ENCODE results near the gene IQSEC3. TPM values are rescaled to one million over a fixed set of nuclear protein-coding genes. Genes with fewer than 3 reads are reported as not detected.

IQSEC3 gene
- total RNA-seq, 4 donors from 2014 or later: 0.02 to 0.36 (median 0.07) TPM

DNA sequence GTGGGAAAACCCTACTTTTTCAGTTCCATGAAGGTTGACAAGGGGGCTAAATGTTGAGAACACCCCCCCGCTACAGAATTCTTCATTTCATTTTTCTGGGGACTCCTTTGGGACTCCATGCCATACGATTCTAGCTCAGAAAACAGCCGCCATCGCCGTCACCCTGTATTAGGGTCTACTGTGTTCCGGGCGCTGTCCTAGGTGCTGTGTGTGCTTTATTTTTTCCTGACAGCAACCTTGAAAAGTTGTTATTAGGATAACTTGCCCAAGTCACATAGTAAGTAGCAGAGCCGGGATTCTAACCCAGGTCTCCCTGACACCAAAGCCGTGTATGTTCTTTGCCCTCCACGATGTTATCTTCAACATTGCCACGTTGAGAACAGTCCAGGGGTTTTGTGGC, 55.1 kb downstream of the IQSEC3 start:
- in situ Hi-C loops (cut with MboI; ENCODE audit: low sequenced_read_pairs in 4 of 4): no loop called here
- H3K4me1 ChIP-seq: no peaks in the 10 kb centered on the region
- no peak overlapping the region for H3K4me3 ChIP-seq
- ATAC-seq (no peak), DNase-seq (no peak)
- no peaks in the 10 kb centered on the region for H3K36me3 ChIP-seq
- TF ChIP-seq, protein P1, sequence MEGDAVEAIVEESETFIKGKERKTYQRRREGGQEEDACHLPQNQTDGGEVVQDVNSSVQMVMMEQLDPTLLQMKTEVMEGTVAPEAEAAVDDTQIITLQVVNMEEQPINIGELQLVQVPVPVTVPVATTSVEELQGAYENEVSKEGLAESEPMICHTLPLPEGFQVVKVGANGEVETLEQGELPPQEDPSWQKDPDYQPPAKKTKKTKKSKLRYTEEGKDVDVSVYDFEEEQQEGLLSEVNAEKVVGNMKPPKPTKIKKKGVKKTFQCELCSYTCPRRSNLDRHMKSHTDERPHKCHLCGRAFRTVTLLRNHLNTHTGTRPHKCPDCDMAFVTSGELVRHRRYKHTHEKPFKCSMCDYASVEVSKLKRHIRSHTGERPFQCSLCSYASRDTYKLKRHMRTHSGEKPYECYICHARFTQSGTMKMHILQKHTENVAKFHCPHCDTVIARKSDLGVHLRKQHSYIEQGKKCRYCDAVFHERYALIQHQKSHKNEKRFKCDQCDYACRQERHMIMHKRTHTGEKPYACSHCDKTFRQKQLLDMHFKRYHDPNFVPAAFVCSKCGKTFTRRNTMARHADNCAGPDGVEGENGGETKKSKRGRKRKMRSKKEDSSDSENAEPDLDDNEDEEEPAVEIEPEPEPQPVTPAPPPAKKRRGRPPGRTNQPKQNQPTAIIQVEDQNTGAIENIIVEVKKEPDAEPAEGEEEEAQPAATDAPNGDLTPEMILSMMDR (IDR thresholded peaks at IDR 0.05 in 4 of 5, conservative IDR thresholded peaks at IDR 0.05 in 1 of 5): no peak
- no peak for TF ChIP-seq POLR2A (IDR thresholded peaks at IDR 0.05)
- H3K27ac ChIP-seq: no peak overlapping the region
- H3K27me3 ChIP-seq: peaks cover 0 to 6% (median under 1%) of the 10 kb centered on the region in 3 donors
- no peaks in the 10 kb centered on the region for H3K9me3 ChIP-seq
- intact Hi-C loops (cut with DNase I; ENCODE audit: low total_unique reads): no loop called here

DNA sequence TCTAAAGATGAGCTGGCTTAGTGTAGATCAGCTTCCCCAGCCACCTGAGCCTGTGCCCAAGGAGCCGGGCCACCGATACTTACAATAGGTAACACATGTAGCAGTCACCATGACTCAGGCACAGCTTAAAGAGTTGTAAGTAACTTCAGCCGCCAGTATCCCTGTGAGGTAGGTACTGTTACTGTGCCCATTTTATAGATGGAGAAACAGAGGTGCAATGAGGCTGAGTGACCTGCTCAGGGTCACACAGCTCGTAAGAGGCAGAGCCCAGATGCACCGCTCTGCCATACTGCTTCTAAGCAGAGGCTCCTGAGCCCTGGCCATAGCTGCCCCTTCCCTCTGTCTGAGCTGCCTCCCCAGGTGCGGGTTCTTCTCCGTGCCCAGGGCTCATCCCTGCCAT, 58.5 kb downstream of the IQSEC3 start:
- Histone ChIP-seq H3K36me3 (no peaks in the 10 kb centered on the region), H3K4me3 (no peak overlapping the region), H3K4me1 (no peaks in the 10 kb centered on the region), H3K27ac (no peak overlapping the region), H3K27me3 (peaks cover 0 to 5% (median 0%) of the 10 kb centered on the region in 3 donors), H3K9me3 (no peaks in the 10 kb centered on the region)
- DNase-seq: no peak
- no peak for ATAC-seq
- in situ Hi-C loops (cut with MboI; ENCODE audit: low sequenced_read_pairs in 4 of 4): no loop called here
- intact Hi-C loops (cut with DNase I; ENCODE audit: low total_unique reads): no loop called here
- no peak for TF ChIP-seq POLR2A (IDR thresholded peaks at IDR 0.05)

DNA sequence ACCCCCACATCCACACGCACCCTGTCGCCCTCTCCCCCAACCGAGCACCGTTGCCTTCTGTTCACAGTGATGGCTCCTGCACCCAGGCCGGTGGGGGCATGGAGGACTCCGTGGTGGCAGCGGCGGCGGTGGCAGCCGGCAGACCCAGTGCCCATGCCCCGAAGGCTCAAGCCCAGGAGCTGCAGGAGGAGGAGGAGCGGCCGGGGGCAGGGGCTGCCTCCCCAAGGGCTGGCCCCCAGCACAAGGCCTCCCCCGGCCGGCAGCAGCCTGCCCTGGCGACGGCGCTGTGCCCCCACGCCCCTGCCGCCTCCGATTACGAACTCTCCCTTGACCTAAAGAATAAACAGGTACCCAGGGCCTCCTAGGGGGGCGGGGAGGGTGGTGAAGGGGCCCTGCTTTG, 59.0 kb downstream of the IQSEC3 start:
- DNase-seq (no peak), ATAC-seq (no peak)
- no peak overlapping the region for H3K27ac ChIP-seq
- H3K27me3 ChIP-seq: peaks cover 0 to 5% (median 0%) of the 10 kb centered on the region in 3 donors
- intact Hi-C loops (cut with DNase I; ENCODE audit: low total_unique reads) (no loop called here), in situ Hi-C loops (cut with MboI; ENCODE audit: low sequenced_read_pairs in 4 of 4) (no loop called here)
- no peak overlapping the region for H3K4me3 ChIP-seq
- H3K9me3 ChIP-seq: no peaks in the 10 kb centered on the region
- no peaks in the 10 kb centered on the region for H3K4me1 ChIP-seq
- no peaks in the 10 kb centered on the region for H3K36me3 ChIP-seq
- TF ChIP-seq, protein P1 (IDR thresholded peaks at IDR 0.05 in 4 of 5, conservative IDR thresholded peaks at IDR 0.05 in 1 of 5): no peak
- TF ChIP-seq POLR2A (IDR thresholded peaks at IDR 0.05): no peak

DNA sequence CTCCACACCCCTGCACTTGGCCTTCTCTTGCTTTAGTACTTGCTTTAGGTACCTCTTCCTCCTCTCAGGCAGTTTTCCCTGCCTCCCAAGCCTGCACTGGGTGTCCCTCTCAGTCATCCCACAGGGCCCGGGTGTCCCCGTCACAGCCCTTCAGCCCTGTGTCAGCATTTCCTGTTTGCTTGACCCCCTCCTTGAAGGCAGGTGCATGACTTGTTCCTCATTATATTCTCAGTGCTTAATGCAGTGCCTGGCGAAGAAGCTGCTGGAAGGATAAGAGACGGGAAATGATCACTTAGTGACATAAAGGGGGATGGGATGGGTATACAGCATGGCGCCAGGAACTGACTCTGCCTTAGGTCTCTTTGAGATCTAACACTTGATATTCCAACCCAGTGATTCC, 61.5 kb downstream of the IQSEC3 start:
- no peak for ATAC-seq
- H3K27me3 ChIP-seq: peaks cover 0 to 5% (median 0%) of the 10 kb centered on the region in 3 donors

DNA sequence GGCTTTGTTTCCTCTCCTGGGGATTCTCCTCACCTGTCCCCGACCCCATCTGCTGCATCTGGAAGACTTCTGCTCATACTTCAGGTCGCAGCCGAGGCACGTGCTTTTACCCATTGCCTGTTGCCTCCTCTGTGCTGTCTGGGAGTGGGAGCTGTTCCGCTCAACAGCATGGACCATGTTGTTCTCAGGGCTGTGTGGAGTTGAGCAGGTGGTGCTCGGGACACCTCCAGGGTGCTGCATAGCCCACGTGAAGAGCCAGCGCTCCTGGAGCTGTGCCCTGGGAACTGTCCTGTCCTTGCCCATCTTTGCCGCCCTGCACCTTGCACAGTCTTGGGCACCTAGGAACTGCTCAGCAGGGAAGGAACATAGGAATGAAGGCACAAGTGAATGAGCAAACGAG, 62.4 kb downstream of the IQSEC3 start:
- Histone ChIP-seq H3K27me3 (peaks cover 0 to 5% (median 0%) of the 10 kb centered on the region in 3 donors), H3K27ac (no peak overlapping the region), H3K4me3 (no peak overlapping the region), H3K4me1 (no peaks in the 10 kb centered on the region), H3K9me3 (no peaks in the 10 kb centered on the region), H3K36me3 (no peaks in the 10 kb centered on the region)
- no peak for DNase-seq
- in situ Hi-C loops (cut with MboI; ENCODE audit: low sequenced_read_pairs in 4 of 4) (no loop called here), intact Hi-C loops (cut with DNase I; ENCODE audit: low total_unique reads) (no loop called here)
- no peak for ATAC-seq
- TF ChIP-seq, protein P1 (IDR thresholded peaks at IDR 0.05 in 4 of 5, conservative IDR thresholded peaks at IDR 0.05 in 1 of 5): no peak
- no peak for TF ChIP-seq POLR2A (IDR thresholded peaks at IDR 0.05)

More for the DNA sequence above, 61.5 kb downstream of the IQSEC3 start:
- H3K4me1 ChIP-seq: no peaks in the 10 kb centered on the region
- in situ Hi-C loops (cut with MboI; ENCODE audit: low sequenced_read_pairs in 4 of 4): no loop called here
- no peaks in the 10 kb centered on the region for H3K9me3 ChIP-seq
- intact Hi-C loops (cut with DNase I; ENCODE audit: low total_unique reads): no loop called here
- TF ChIP-seq POLR2A (IDR thresholded peaks at IDR 0.05): no peak
- TF ChIP-seq, protein P1 (IDR thresholded peaks at IDR 0.05 in 4 of 5, conservative IDR thresholded peaks at IDR 0.05 in 1 of 5): no peak
- H3K27ac ChIP-seq: no peak overlapping the region
- no peaks in the 10 kb centered on the region for H3K36me3 ChIP-seq
- H3K4me3 ChIP-seq: no peak overlapping the region
- DNase-seq: peak in 1 of 2 donors; percentile 39
